NCI-H146 treated with DMSO at 0.1 percent for 48 hours (cell line): ENCODE results near the gene TPI1.

Source experiments
- DNase-seq: peaks from one replicate; lab custom pipeline; 2025; ENCODE audit not compliant: unreplicated experiment; lab: John Stamatoyannopoulos, UW

The TPI1 gene

DNA sequence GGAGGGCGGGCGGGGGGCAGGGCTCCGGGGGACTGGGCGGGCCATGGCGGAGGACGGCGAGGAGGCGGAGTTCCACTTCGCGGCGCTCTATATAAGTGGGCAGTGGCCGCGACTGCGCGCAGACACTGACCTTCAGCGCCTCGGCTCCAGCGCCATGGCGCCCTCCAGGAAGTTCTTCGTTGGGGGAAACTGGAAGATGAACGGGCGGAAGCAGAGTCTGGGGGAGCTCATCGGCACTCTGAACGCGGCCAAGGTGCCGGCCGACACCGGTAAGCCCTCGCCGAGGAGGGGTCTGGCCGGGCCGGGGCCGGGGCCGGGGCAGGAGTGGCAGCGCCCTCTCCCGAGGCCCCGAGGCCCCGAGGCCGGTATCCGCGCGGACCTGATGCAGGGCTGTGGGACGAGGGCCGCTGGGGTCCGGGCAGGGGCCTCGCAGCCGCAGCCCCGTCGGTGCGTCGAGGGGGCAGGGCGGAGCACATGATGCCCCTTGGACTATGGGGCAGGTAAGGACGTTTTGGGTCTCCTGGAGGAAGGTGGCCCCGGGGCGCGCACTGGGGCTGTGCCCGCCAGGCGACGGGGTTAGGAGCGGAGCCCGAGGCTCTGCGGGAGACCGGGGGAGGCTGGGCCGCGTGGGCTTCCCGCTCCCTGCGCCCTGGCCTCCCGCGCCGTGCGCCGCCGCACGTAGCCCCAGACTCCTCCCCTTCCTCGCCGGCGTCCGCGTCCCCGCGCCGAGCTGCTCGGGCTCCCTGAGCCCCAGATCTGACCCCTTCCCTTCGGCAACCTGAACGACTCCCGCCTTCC lies at the start of gene TPI1:
TSS of gene TPI1 (plus strand) at position 119 of the 798 bp plus-strand sequence. CDS start at position 155, 36 bp downstream.
- peak; percentile 83 for DNase-seq

DNA sequence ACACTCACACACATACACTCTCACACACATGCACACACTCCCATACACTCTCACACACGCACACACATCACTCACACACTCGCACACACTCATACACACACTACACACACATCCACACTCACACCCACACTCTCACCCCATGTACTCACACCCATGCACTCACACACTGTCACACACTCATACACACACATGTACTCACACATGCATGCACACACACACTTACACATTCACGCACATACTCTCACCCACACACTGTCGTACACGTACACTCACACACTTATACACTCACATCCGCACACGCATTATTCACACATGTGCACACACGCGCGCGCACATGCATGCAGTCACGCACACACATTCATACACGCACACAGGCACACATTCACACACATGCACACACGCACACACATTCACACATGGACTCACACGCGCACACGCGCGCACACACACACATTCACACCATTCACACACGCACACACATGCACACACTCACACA lies 49.6 kb upstream of the TPI1 start:
- no peak for DNase-seq

DNA sequence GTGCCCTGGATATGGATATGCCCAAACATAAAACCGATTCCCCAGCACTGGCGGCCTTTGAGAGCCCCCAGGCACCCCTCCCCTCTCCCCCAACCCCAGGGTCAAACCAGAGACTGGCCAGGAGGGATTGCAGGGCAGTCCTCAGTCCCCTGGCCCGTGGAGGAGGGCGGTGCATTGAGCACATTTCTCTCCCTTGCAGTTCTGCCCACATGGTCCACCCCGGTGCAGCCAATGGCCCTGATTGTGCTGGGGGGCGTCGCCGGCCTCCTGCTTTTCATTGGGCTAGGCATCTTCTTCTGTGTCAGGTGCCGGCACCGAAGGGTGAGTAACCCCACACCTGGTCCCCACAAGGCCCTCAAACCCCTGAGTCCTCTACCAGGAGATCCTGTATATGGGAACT lies 49.1 kb upstream of the TPI1 start:
- no peak for DNase-seq

DNA sequence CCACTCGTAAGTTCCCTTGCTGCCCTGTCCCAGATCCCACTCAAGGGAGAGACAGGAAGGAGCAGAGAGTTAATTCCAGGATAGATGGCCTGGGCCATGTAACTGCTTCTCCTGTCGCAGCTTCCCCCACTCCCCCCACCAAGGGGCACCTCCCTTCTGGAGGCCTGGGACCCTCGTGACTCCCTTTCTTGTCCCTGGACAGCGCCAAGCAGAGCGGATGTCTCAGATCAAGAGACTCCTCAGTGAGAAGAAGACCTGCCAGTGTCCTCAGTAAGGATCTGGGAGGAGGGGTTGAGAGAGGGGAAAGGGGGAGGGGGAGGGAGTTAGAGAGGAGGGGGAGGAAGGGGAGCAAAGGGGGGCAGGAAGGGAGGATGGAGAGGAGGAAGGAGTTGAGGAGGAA lies 48.7 kb upstream of the TPI1 start:
- DNase-seq = no peak

DNA sequence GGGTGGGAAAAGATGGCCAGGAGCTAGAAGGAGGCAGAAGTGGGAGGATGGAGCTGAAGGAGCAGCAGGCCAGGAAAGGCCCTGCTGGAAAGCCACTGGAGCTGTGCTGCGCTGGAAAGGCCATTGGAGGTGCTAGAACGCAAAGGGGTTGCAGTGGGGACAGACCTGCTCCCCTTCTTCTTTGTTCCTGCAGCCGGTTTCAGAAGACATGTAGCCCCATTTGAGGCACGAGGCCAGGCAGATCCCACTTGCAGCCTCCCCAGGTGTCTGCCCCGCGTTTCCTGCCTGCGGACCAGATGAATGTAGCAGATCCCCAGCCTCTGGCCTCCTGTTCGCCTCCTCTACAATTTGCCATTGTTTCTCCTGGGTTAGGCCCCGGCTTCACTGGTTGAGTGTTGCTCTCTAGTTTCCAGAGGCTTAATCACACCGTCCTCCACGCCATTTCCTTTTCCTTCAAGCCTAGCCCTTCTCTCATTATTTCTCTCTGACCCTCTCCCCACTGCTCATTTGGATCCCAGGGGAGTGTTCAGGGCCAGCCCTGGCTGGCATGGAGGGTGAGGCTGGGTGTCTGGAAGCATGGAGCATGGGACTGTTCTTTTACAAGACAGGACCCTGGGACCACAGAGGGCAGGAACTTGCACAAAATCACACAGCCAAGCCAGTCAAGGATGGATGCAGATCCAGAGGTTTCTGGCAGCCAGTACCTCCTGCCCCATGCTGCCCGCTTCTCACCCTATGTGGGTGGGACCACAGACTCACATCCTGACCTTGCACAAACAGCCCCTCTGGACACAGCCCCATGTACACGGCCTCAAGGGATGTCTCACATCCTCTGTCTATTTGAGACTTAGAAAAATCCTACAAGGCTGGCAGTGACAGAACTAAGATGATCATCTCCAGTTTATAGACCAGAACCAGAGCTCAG lies 48.0 kb upstream of the TPI1 start:
- no peak for DNase-seq

DNA sequence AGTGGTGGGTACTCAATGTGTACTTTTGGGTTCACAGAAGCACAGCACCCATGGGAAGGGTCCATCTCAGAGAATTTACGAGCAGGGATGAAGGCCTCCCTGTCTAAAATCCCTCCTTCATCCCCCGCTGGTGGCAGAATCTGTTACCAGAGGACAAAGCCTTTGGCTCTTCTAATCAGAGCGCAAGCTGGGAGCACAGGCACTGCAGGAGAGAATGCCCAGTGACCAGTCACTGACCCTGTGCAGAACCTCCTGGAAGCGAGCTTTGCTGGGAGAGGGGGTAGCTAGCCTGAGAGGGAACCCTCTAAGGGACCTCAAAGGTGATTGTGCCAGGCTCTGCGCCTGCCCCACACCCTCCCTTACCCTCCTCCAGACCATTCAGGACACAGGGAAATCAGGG lies 47.2 kb upstream of the TPI1 start:
- DNase-seq = no peak

DNA sequence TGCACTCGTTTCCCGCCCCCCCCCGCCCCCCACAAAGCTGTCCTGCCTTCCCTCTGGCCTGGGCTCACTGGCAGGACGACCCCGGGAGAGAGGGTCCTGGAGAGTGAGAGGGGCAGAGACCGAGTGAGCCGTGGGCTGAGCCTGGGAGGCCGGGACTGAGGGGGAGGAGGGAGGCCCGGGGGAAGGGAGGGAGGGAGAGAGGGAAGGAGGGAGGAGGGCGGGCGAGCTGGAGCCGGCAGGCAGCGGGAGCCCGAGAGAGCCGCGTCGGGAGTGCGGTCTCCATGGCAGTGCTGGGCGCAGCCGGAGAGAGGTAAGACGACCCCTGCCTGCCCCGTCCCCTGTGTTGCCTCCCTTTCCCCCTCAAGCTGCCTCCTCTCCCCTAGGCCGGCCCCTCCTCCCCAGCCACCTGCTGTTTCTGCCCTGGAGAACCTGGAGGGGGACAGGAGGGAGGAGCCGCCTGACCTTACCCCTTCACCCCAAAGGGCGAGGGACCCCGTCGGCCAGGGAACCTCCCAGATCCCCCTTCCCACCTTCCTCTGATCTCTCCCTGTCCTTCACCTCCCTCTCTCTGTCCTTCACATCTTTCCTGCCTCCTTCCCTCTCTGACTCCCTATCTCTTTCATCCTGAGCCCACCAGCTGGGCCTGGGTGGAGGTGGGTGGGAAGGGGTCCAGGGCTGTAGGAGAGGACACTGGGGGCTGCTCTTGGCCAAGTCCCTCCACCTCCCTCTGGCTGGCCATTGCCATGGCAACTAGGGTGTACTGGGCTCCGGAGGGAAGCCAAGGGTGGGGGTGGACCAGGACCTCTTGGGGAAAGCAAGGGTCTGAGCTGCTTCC lies 45.5 kb upstream of the TPI1 start, which contains the start of gene GPR162:
TSS of gene GPR162 (plus strand) at position 231 of the 835 bp plus-strand sequence. CDS start 2,078 bp downstream, outside the sequence.
- DNase-seq = peak; percentile 57

DNA sequence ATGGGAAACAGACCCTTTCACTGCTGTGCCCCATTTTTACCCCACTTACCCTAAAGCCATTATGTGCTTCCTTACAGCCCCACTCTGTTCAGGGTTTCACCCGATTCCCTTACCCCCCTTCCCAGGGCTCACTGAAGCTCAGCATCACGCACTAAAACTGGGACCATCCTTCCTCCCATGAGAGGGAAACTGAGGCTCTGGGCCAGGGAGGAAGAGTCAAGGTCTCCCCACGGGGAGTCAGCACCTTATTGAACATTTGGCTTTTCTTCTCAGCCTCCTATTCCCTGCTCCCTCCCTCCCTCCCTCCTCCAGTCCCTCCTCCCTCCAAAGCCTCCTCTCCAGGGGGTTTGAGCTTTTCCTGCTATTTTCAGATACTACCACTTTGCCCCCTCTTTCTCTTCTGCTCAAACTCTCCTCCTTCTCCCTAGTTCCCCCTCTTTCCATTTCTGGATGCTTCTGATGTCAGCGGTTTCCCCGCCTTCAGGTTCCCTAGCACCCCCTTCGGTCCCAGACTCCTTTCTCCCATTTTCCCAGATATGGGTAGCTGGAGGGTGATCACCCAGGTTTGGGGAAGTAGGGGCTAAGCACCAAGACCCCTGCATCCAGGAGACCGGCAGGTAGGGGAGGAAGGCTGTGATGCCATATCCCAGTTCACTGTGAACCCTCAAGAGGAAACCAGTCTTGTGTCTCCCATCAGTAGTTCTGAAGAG lies 44.8 kb upstream of the TPI1 start:
- DNase-seq = no peak

DNA sequence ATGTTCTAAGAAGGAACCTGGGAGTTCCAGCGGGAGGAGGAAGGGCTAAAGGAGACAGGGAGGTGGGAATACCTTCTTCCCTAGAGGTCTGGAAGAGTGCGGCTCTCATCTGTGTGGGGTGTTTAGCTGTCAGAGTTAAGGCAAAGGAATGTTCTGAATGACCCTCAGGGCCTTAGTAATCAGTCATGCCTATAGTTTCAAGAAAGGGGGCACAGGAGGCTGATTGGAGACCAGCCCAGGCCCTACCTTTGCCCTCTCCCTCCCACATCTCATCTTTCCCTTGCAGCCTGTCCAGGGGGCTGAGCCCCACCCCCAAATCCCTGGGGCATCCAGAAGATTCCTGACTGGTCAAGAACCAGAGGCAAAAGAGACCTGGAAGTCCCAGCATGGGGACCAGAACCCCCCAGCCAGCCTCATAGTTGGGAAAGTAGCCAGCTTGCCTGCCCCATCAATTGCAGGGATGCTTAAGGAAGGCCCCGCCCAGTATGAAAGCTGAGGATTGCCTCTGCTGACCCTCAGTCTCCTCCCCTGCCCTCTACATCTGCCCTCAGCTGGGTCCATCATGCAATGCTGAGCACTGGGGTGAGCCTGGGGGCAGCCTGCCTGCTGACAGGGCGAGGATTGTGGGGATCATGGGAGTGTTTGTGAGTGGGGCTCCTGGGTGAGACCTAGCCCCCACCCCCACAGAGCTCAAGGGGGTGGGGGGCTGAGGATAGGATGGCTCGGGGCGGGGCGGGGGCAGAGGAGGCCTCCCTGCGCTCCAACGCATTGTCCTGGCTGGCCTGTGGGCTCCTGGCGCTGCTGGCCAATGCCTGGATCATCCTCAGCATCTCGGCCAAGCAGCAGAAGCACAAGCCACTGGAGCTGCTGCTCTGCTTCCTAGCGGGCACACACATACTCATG lies 43.9 kb upstream of the TPI1 start:
- no peak for DNase-seq

DNA sequence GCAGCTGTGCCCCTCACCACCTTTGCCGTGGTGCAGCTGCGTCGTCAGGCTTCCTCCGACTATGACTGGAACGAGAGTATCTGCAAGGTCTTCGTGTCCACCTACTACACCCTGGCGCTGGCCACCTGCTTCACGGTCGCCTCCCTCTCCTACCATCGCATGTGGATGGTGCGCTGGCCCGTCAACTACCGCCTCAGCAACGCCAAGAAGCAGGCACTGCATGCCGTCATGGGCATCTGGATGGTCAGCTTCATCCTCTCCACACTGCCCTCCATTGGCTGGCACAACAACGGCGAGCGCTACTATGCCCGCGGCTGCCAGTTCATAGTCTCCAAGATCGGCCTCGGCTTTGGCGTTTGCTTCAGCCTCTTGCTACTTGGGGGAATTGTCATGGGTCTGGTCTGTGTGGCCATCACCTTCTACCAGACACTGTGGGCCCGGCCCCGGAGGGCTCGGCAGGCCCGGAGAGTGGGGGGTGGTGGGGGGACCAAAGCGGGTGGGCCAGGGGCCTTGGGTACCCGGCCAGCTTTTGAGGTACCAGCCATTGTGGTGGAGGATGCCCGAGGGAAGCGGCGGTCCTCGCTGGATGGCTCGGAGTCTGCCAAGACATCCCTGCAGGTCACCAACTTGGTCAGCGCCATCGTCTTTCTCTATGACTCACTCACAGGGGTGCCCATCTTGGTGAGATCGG lies 43.1 kb upstream of the TPI1 start:
- DNase-seq = no peak

DNA sequence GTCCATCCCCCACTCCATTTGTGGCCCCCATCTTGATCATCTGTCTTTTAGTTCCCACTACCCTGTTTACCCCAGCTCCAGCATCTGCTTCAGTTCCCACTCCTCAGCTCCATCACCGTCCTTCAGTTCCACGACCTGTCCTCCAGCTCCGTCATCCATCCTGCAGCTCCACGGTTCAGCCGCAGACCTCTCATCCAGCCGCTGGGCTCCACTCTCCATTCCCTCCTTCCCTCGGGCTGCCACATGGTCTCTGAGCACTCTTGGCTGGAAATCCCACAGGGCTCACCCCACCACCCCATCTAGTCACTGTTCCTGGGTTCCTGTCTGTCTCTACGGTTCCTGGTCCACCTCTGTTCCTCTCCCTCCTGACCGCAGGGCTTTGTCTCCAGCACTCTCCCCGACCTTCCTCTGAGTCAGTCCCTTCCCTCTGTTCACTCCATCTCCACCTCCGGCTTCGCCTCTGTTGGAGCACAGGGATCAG lies 42.4 kb upstream of the TPI1 start:
- peak; percentile 66 for DNase-seq

DNA sequence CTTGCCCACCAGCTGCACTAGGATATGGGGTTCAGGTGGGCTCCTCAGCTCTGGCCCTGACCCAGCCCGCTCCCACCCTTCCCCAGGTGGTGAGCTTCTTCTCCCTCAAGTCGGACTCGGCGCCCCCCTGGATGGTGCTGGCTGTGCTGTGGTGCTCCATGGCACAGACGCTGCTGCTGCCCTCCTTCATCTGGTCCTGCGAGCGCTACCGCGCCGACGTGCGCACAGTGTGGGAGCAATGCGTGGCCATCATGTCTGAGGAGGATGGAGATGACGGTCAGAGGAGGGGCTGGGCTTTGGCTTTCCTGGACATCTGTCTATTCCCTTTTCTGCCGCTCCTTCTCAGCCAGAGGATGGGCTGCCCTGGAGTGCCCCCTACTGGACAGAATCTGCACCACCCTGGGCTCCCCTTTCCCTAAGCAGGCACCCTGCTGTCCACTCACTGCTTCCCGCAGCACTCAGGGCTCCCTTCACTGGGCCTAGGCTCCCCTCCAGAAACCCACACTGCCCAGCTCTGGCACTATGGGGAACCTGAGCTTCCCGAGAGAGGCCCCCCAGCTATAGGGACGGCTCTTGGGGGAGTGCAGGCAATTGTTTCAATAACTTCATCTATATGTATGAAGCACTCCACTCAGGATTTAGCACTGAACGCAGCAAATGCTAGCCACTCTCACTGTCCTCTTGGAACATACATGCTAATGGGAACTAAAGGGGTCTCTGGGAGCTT lies 41.8 kb upstream of the TPI1 start:
- peak; percentile 96 for DNase-seq

DNA sequence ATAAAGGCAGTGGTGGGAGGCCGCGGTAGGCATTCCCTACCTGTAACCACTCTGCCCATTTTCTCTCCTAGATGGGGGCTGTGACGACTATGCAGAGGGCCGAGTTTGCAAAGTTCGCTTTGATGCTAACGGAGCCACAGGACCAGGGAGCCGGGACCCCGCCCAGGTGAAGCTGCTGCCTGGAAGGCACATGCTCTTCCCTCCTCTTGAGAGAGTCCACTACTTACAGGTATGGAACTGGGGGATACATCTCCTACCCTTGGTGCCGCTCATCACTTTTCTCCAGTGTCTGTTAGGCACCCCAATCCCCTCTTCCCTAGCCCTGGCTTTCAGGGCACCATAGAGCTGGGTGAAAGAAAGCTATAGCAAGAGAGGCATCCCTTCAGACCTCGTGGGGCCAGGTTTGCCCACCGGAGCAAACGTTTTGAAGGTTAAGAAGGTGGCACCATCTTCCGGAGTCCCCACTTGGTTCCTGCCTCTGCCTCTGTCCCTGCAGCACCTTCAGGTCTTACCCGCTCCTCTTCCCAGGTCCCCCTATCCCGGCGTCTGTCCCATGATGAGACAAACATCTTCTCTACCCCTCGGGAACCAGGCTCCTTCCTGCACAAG lies 41.1 kb upstream of the TPI1 start:
- DNase-seq = no peak

DNA sequence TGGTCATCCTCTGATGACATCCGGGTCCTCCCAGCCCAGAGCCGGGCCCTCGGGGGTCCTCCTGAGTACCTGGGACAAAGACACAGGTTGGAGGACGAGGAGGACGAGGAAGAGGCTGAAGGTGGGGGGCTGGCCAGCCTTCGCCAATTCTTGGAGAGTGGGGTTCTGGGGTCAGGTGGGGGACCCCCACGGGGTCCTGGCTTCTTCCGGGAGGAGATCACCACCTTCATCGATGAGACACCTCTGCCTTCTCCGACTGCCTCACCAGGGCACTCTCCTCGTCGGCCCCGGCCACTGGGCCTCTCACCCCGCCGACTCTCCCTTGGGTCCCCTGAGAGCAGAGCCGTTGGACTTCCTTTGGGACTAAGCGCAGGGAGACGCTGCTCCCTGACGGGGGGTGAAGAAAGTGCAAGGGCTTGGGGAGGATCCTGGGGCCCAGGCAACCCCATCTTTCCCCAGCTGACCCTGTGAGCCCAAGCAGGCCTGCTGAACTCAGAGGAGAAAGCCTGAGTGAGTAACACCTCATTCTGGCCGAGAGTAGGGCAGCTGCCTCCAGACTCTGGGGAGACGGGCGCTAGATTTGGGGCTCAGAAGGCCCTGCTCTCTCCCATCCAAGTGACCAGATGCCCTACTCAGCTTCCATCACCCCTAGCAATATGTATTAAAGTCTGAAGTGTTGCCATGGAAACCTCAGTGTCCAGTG lies 40.4 kb upstream of the TPI1 start:
- no peak for DNase-seq

DNA sequence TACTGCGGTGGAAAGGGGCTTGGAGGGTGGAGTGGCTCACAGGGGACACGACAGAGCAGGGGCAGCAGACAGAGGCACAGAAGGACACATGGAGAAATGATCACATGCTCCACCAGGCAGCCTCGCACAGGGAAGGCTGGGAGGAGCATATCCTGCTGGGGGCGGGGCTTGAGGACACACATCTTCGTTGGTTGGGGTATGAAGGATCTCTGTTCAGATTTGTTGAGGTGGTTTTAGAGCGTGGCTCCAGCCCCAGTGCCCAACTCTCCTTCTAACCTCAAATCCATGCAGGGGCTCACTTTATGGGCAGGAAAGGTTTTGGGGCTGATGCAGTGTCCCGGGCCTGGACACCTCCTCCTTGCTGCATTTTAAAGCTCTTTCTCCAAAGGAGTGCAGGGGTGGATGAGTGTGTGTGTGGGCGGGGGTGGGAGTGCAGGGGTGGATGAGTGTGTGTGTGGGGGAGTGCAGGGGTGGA lies 39.9 kb upstream of the TPI1 start:
- DNase-seq = peak; percentile 94

DNA sequence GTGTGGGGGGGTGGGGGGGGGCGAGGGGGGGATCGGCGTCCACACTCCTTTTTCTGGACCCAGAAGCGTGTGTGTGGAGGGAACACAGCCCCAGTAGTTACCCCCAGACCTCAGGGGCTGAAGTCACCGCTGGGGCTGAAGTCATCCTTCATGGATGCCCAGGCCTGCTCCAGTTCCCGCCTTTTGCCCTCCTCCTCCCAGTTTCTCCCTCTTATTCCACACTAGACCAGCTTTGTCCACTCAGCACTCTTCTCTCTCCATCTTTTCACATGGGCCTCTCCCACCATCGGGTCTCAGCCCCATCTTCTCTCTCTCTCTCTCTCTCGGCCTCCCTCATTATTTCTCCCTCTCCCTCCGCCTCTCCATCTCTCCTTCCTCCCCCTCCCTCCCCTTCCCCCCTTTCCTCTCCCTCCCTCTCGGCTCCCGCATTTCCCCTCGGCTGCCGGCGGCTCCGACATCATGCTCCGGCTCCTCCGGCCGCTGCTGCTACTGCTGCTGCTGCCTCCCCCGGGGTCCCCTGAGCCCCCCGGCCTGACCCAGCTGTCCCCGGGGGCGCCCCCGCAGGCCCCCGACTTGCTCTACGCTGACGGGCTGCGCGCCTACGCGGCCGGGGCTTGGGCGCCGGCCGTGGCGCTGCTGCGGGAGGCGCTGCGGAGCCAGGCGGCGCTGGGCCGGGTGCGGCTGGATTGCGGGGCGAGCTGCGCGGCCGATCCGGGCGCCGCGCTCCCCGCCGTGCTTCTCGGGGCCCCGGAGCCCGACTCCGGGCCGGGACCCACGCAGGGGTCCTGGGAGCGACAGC lies 39.1 kb upstream of the TPI1 start, which contains the start of gene P3H3:
TSS of gene P3H3 (plus strand) at position 426 of the 799 bp plus-strand sequence. CDS start at position 460, 34 bp downstream.
- peak; percentile 75 for DNase-seq
